Esophagus squamous epithelium (tissue), 5 donors: Measurements from ENCODE around the gene SH3D21. TPM values are rescaled to one million over a fixed set of nuclear protein-coding genes. Genes with fewer than 3 reads are reported as not detected.
A peak's percentile ranks its signal among the peaks of the same experiment; 100 is the strongest.

ENCODE experiments used
- DNase-seq: peaks from one replicate; lab custom pipeline; 2025; lab: John Stamatoyannopoulos, UW
- H3K27ac ChIP-seq, 4 donors: fragments of 200-600 bp; sonication (generic); one replicate each; pipeline ENCODE4 v1.5.1; 2016 to 2019; ENCODE audit warnings: mild to moderate bottlenecking in 1 of 4
- H3K27me3 ChIP-seq, 4 donors: fragments of 200-600 bp; sonication (generic); 1 replicate in 3 of 4; 2 replicates in 1 of 4; pipeline versions ENCODE4 v1.5.1 to v1.6.0; 2017 to 2021; ENCODE audit warnings: antibody characterized with exemption in 1 of 4
- H3K36me3 ChIP-seq, 3 donors: fragments of 200-600 bp; sonication (generic); one replicate each; pipeline ENCODE4 v1.5.1; 2016 to 2019
- H3K4me1 ChIP-seq, 3 donors: fragments of 200-600 bp; sonication (generic); one replicate each; pipeline ENCODE4 v1.5.1; 2017 to 2019
- H3K4me3 ChIP-seq, 4 donors: fragments of 200-600 bp; sonication (generic); 1 replicate in 3 of 4; 2 replicates in 1 of 4; pipeline ENCODE4 v1.5.1; 2016 to 2019; ENCODE audit warnings: mild to moderate bottlenecking in 2 of 4, moderate library complexity in 1 of 4
- H3K9me3 ChIP-seq, 3 donors: fragments of 200-600 bp; sonication (generic); one replicate each; pipeline ENCODE4 v1.5.1; 2016 to 2019
- CTCF ChIP-seq, 6 experiments: fragments of 450-650 bp in 4 of 6; fragments of 200-600 bp in 2 of 6; sonication (generic) in 2 of 6; IDR thresholded peaks; one replicate each; pipeline ENCODE4 v1.5.1; 2016 to 2019; ENCODE audit warnings: antibody characterized with exemption in 6 of 6, mild to moderate bottlenecking in 4 of 6, moderate library complexity in 4 of 6
- POLR2A ChIP-seq, 4 donors: fragments of 450-650 bp; IDR thresholded peaks; one replicate each; pipeline ENCODE4 v1.6.1; 2017; ENCODE audit warnings: antibody characterized with exemption in 4 of 4, mild to moderate bottlenecking in 4 of 4, moderate library complexity in 3 of 4
- WGBS, 2 donors: methylation state at CpG; one replicate each; pipeline ENCODE4 v1.1.5; 2018; 5-methylcytosine and 5-hydroxymethylcytosine counted together
- intact Hi-C: fragments of 100-400 bp; cut with DNase I; formaldehyde crosslinking; loops from one replicate; pipeline ENCODE4 v1.15.0; 2022
- total RNA-seq, 4 donors: library from RNA; depleted of rRNA; stranded (reverse); fragments of >200 nt; gene quantifications; one replicate each; pipeline ENCODE4 v1.1.0, GENCODE V29; 2016
- donor health status: DM: yes; HTN: yes; CAD: no.

The SH3D21 gene
- total RNA-seq, 4 donors from 2014 or later = 2.8 to 9.7 (median 3.7) TPM

GRCh38 chr1:36366091-36366661 lies 60.0 kb downstream of the SH3D21 start:
- intact Hi-C loops = no loop called here
- DNase-seq = no peak
- H3K4me3 ChIP-seq = no peak overlapping the region
- TF ChIP-seq POLR2A (IDR thresholded peaks at IDR 0.05) (no peak), CTCF (IDR thresholded peaks at IDR 0.05) (no peak)
- no peaks in the 10 kb centered on the region for H3K27me3 ChIP-seq
- H3K4me1 ChIP-seq = peaks cover 7 to 46% (median 25%) of the 10 kb centered on the region in 3 donors
- H3K9me3 ChIP-seq = no peaks in the 10 kb centered on the region
- peak overlapping the region; percentile 24 to 71 (median 52) for H3K27ac ChIP-seq
- peaks cover 0 to 55% (median 7%) of the 10 kb centered on the region in 3 donors for H3K36me3 ChIP-seq
- 40 to 50% methylated on average over 1 to 10 of the region's 18 CpGs for whole genome bisulfite sequencing, 2 donors

- no peaks in the 10 kb centered on the region for H3K27me3 ChIP-seq
- peaks cover 7 to 55% (median 25%) of the 10 kb centered on the region in 3 donors for H3K4me1 ChIP-seq
- peak overlapping the region in 3 of 4 donors; percentile 41 to 52 (median 46) for H3K27ac ChIP-seq
- H3K4me3 ChIP-seq = no peak overlapping the region
- peaks cover 0 to 46% (median 7%) of the 10 kb centered on the region in 3 donors for H3K36me3 ChIP-seq
- TF ChIP-seq POLR2A (IDR thresholded peaks at IDR 0.05) (no peak), CTCF (IDR thresholded peaks at IDR 0.05) (no peak)
- H3K9me3 ChIP-seq = no peaks in the 10 kb centered on the region
- DNase-seq = no peak
- 84% methylated on average over 2 to 4 of the region's 5 CpGs for WGBS, 2 donors
- intact Hi-C loops = no loop called here
These were observed 60.9 kb downstream of the SH3D21 start for GRCh38 chr1:36367066-36367465.

GRCh38 chr1:36367798-36368197 lies 61.6 kb downstream of the SH3D21 start:
- Histone ChIP-seq H3K36me3 (peaks cover 0 to 38% (median 7%) of the 10 kb centered on the region in 3 donors), H3K9me3 (no peaks in the 10 kb centered on the region), H3K4me3 (no peak overlapping the region), H3K4me1 (peaks cover 9 to 63% (median 30%) of the 10 kb centered on the region in 3 donors), H3K27ac (no peak overlapping the region), H3K27me3 (no peaks in the 10 kb centered on the region)
- WGBS, 2 donors = 86 to 94% methylated on average over 1 to 4 of the region's 4 CpGs
- DNase-seq = no peak
- intact Hi-C loops = no loop called here
- TF ChIP-seq POLR2A (IDR thresholded peaks at IDR 0.05) (no peak), CTCF (IDR thresholded peaks at IDR 0.05) (no peak)

GRCh38 chr1:36369061-36369861 lies 63.1 kb downstream of the SH3D21 start:
- DNase-seq = no peak
- no peak overlapping the region for H3K4me3 ChIP-seq
- 48 to 62% methylated on average over 5 of the region's 7 CpGs for WGBS, 2 donors
- H3K27ac ChIP-seq = peak overlapping the region in 2 of 4 donors; percentile 29 to 31
- no peaks in the 10 kb centered on the region for H3K9me3 ChIP-seq
- H3K4me1 ChIP-seq = peaks cover 24 to 77% (median 45%) of the 10 kb centered on the region in 3 donors
- H3K27me3 ChIP-seq = no peaks in the 10 kb centered on the region
- intact Hi-C loops = no loop called here
- peaks cover 0 to 26% (median 7%) of the 10 kb centered on the region in 3 donors for H3K36me3 ChIP-seq
- peak; percentile 90 to 99 (median 94) for TF ChIP-seq CTCF (IDR thresholded peaks at IDR 0.05)
- no peak for TF ChIP-seq POLR2A (IDR thresholded peaks at IDR 0.05)

Other genes starting within 250 kb of the SH3D21 start
- not detected for gene TEKT2, start 222.3 kb upstream of the SH3D21 start, total RNA-seq
- gene ADPRS, start 217.5 kb upstream of the SH3D21 start, total RNA-seq = 10 to 100 TPM; 41.0 to 57.8 (median 48.1) TPM
- gene COL8A2, start 181.1 kb upstream of the SH3D21 start, total RNA-seq = 1 to 10 TPM; 4.0 to 7.4 (median 5.1) TPM
- gene TRAPPC3, start 156.9 kb upstream of the SH3D21 start, total RNA-seq = 100 to 1,000 TPM in 2 of 4 donors, 10 to 100 TPM in 2; 68.3 to 132 (median 112) TPM
- gene MAP7D1, start 150.2 kb upstream of the SH3D21 start, total RNA-seq = 100 to 1,000 TPM in 2 of 4 donors, 10 to 100 TPM in 2; 59.4 to 180 (median 92.9) TPM
- 10 to 100 TPM; 56.5 to 83.5 (median 73.6) TPM for gene THRAP3, start 81.9 kb upstream of the SH3D21 start, total RNA-seq
- 10 to 100 TPM in 3 of 4 donors, 1 to 10 TPM in 1; 7.5 to 22.1 (median 12.8) TPM for gene EVA1B, start 17.3 kb downstream of the SH3D21 start, total RNA-seq
- gene STK40, start 79.6 kb downstream of the SH3D21 start, total RNA-seq = 10 to 100 TPM; 34.5 to 59.7 (median 42.3) TPM
- 10 to 100 TPM in 3 of 4 donors, 1 to 10 TPM in 1; 8.5 to 29.4 (median 16.9) TPM for gene LSM10, start 91.5 kb downstream of the SH3D21 start, total RNA-seq
- 1 to 10 TPM; 2.4 to 6.8 (median 4.5) TPM for gene OSCP1, start 144.1 kb downstream of the SH3D21 start, total RNA-seq
- gene MRPS15, start 158.0 kb downstream of the SH3D21 start, total RNA-seq = 10 to 100 TPM; 49.1 to 96.4 (median 74.0) TPM
- 10 to 100 TPM in 1 of 4 donors, 1 to 10 TPM in 2, under 1 TPM in 1; 0.42 to 10.0 (median 4.7) TPM for gene CSF3R, start 176.5 kb downstream of the SH3D21 start, total RNA-seq